GM19035 (cell line): ENCODE measurements around the gene SLC44A1.

Source experiments
- ATAC-seq: cut with Tn5 transposase; IDR thresholded peaks from one replicate; pipeline ENCODE4 v1.9.1; 2021; ENCODE audit not compliant: unreplicated experiment

SLC44A1 gene

GRCh38 chr9:105244003-105244733 is at the start of gene SLC44A1:
Gene SLC44A1, plus strand, starts transcription at chr9:105244651. Its CDS starts 218 bp downstream, at chr9:105244869.
- ATAC-seq, result peak; percentile 88

GRCh38 chr9:105195259-105195658 is 49.2 kb upstream of the SLC44A1 start:
- ATAC-seq, result no peak

GRCh38 chr9:105198023-105198422 is 46.4 kb upstream of the SLC44A1 start:
- no peak for ATAC-seq

- ATAC-seq, result no peak
Measured at GRCh38 chr9:105198865-105199264, 45.6 kb upstream of the SLC44A1 start.

- no peak for ATAC-seq
Measured at GRCh38 chr9:105204416-105204815, 40.0 kb upstream of the SLC44A1 start.

- no peak for ATAC-seq
Measured at GRCh38 chr9:105205787-105206495, 38.5 kb upstream of the SLC44A1 start.

GRCh38 chr9:105206496-105206820 is 38.0 kb upstream of the SLC44A1 start:
- no peak for ATAC-seq

- no peak for ATAC-seq
Measured at GRCh38 chr9:105206821-105207699, 37.4 kb upstream of the SLC44A1 start.

- ATAC-seq, result no peak
Measured at GRCh38 chr9:105216440-105217178, 27.8 kb upstream of the SLC44A1 start.

- no peak for ATAC-seq
Measured at GRCh38 chr9:105218673-105219072, 25.8 kb upstream of the SLC44A1 start.

GRCh38 chr9:105219291-105219805 is 25.1 kb upstream of the SLC44A1 start:
- no peak for ATAC-seq

- no peak for ATAC-seq
Measured at GRCh38 chr9:105220451-105220850, 24.0 kb upstream of the SLC44A1 start.

- ATAC-seq, result no peak
Measured at GRCh38 chr9:105223544-105224140, 20.8 kb upstream of the SLC44A1 start.

- ATAC-seq, result no peak
Measured at GRCh38 chr9:105226055-105226454, 18.4 kb upstream of the SLC44A1 start.

GRCh38 chr9:105232207-105232606 is 12.2 kb upstream of the SLC44A1 start:
- ATAC-seq, result no peak

GRCh38 chr9:105233873-105234272 is 10.6 kb upstream of the SLC44A1 start:
- no peak for ATAC-seq

- no peak for ATAC-seq
Measured at GRCh38 chr9:105236261-105236660, 8.2 kb upstream of the SLC44A1 start.

- no peak for ATAC-seq
Measured at GRCh38 chr9:105237246-105237645, 7.2 kb upstream of the SLC44A1 start.

GRCh38 chr9:105238302-105238701 is 6.1 kb upstream of the SLC44A1 start:
- ATAC-seq, result no peak

- ATAC-seq, result no peak
Measured at GRCh38 chr9:105241356-105242043, 3.0 kb upstream of the SLC44A1 start.
